MCF 10A (cell line): ENCODE data around the gene CCDC63. TPM values are rescaled to one million over a fixed set of nuclear protein-coding genes. Genes with fewer than 3 reads are reported as not detected.
A peak's percentile ranks its signal among the peaks of the same experiment; 100 is the strongest.

Experiments
- BruUV-seq: library from RNA; stranded (reverse); fragments of 400-500 nt; replicated peaks from 2 replicates; lab custom pipeline; 2021; lab: Mats Ljungman, UMichigan
- CTCF ChIA-PET: fragments of 300-600 bp; sonication (Branson Sonifier 250); formaldehyde crosslinking; extraction: SDS; loops from one replicate; lab custom pipeline; 2021; ENCODE audit warnings: antibody characterized with exemption, inconsistent platforms; lab: Yijun Ruan, JAX
- POLR2A ChIA-PET: fragments of 300-600, 350-650 bp; sonication (Branson Sonifier 250); formaldehyde crosslinking; extraction: SDS; loops from one replicate; lab custom pipeline; 2020; ENCODE audit warnings: antibody characterized with exemption, inconsistent platforms; lab: Yijun Ruan, JAX
- DNase-seq: peaks from one replicate; pipeline ENCODE4 v3.0.0-alpha.2; 2018; ENCODE audit not compliant: unreplicated experiment
- H3K27ac Mint-ChIP-seq: one replicate; pipeline ENCODE4 v1.8.0; 2022; ENCODE audit warnings: mild to moderate bottlenecking, low read depth, mixed read lengths; ENCODE audit not compliant: unreplicated experiment
- H3K27me3 Mint-ChIP-seq: one replicate; pipeline ENCODE4 v1.8.0; 2022; ENCODE audit warnings: mixed read lengths; ENCODE audit not compliant: insufficient read depth, unreplicated experiment
- H3K36me3 Mint-ChIP-seq: one replicate; pipeline ENCODE4 v1.8.0; 2022; ENCODE audit warnings: mild to moderate bottlenecking, moderate library complexity, mixed read lengths; ENCODE audit not compliant: insufficient read depth, unreplicated experiment
- H3K4me1 Mint-ChIP-seq: one replicate; pipeline ENCODE4 v1.8.0; 2022; ENCODE audit warnings: mixed read lengths; ENCODE audit not compliant: insufficient read depth, unreplicated experiment
- H3K4me3 Mint-ChIP-seq: one replicate; pipeline ENCODE4 v1.8.0; 2022; ENCODE audit warnings: mild to moderate bottlenecking, moderate library complexity, mixed read lengths; ENCODE audit not compliant: unreplicated experiment
- H3K9me3 Mint-ChIP-seq: one replicate; pipeline ENCODE4 v1.8.0; 2022; ENCODE audit warnings: mixed read lengths; ENCODE audit not compliant: unreplicated experiment
- intact Hi-C: fragments of 100-400 bp; cut with micrococcal nuclease; formaldehyde crosslinking; loops from 2 replicates; pipeline ENCODE4 v1.14.1; 2022
- total RNA-seq: library from RNA; stranded (reverse); gene quantifications from 2 replicates; pipeline ENCODE4 v1.2.3, GENCODE V29; 2022
- TF ChIP-seq, protein P1 (sequence below): fragments of 200-600 bp; IDR thresholded peaks from one replicate; pipeline ENCODE4 v1.8.0; 2022; ENCODE audit warnings: antibody characterized with exemption, mild to moderate bottlenecking; ENCODE audit not compliant: unreplicated experiment

CCDC63 gene
- total RNA-seq, 1 experiment from 2014 or later, result not detected

DNA sequence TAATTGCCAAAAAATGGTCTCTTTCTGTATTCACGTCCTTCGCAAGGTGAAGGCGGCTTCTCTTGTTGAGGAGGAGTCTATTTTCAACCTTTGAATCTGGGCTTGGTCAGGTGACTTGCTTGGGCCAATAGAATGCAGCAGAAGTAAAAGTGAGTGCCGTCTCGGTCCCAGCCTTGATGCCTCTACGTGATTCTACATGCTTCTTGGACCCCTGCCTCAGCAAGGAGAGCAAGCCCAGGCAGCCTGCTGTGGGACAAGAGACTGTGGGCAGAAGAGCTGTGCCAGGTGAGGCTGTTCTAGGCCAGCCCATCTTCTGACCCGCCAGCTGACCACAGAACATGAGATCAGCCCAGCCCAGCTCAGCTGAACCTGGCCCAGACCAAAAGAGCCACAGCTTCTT lies 39.1 kb upstream of the CCDC63 start:
- TF ChIP-seq, protein P1, sequence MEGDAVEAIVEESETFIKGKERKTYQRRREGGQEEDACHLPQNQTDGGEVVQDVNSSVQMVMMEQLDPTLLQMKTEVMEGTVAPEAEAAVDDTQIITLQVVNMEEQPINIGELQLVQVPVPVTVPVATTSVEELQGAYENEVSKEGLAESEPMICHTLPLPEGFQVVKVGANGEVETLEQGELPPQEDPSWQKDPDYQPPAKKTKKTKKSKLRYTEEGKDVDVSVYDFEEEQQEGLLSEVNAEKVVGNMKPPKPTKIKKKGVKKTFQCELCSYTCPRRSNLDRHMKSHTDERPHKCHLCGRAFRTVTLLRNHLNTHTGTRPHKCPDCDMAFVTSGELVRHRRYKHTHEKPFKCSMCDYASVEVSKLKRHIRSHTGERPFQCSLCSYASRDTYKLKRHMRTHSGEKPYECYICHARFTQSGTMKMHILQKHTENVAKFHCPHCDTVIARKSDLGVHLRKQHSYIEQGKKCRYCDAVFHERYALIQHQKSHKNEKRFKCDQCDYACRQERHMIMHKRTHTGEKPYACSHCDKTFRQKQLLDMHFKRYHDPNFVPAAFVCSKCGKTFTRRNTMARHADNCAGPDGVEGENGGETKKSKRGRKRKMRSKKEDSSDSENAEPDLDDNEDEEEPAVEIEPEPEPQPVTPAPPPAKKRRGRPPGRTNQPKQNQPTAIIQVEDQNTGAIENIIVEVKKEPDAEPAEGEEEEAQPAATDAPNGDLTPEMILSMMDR, result no peak
- DNase-seq, result peak; percentile 7
- H3K36me3 Mint-ChIP-seq, result no peaks in the 10 kb centered on the region
- H3K27me3 Mint-ChIP-seq, result peaks cover 19% of the 10 kb centered on the region
- intact Hi-C loops, result no loop called here
- H3K4me3 Mint-ChIP-seq, result no peak overlapping the region
- no TSS peak for BruUV-seq
- H3K9me3 Mint-ChIP-seq, result no peaks in the 10 kb centered on the region
- H3K4me1 Mint-ChIP-seq, result no peaks in the 10 kb centered on the region
- POLR2A ChIA-PET, result interaction anchor here (0.7 kb wide), 1 partner anchor 651 kb away, joined by 3 read pairs; no protein-coding TSS in a partner anchor
- CTCF ChIA-PET, result no interaction called here
- H3K27ac Mint-ChIP-seq, result no peak overlapping the region

GRCh38 chr12:110809149-110809548 lies 37.6 kb upstream of the CCDC63 start:
- BruUV-seq, result no TSS peak
- intact Hi-C loops, result no loop called here
- ChIA-PET POLR2A (interaction anchor here (0.5 kb wide), 1 partner anchor 76 kb away, joined by 3 read pairs; no protein-coding TSS in a partner anchor), CTCF (no interaction called here)
- H3K27ac Mint-ChIP-seq, result no peak overlapping the region
- no peak overlapping the region for H3K4me3 Mint-ChIP-seq
- no peak for DNase-seq
- H3K9me3 Mint-ChIP-seq, result no peaks in the 10 kb centered on the region
- peaks cover 6% of the 10 kb centered on the region for H3K36me3 Mint-ChIP-seq
- no peaks in the 10 kb centered on the region for H3K4me1 Mint-ChIP-seq
- TF ChIP-seq, protein P1, result no peak
- peaks cover 34% of the 10 kb centered on the region for H3K27me3 Mint-ChIP-seq

- TF ChIP-seq, protein P1, result no peak
- intact Hi-C loops, result no loop called here
- BruUV-seq, result no TSS peak
- ChIA-PET POLR2A (no interaction called here), CTCF (interaction anchor here (0.6 to 0.9 kb wide), 2 partner anchors 143 to 153 kb away, joined by 3 to 4 read pairs; no protein-coding TSS in a partner anchor)
- Mint-ChIP-seq H3K36me3 (peaks cover 6% of the 10 kb centered on the region), H3K4me1 (no peaks in the 10 kb centered on the region), H3K27ac (no peak overlapping the region), H3K4me3 (no peak overlapping the region), H3K27me3 (peaks cover 34% of the 10 kb centered on the region), H3K9me3 (no peaks in the 10 kb centered on the region)
- no peak for DNase-seq
These were observed 34.8 kb upstream of the CCDC63 start for GRCh38 chr12:110811972-110812371.

DNA sequence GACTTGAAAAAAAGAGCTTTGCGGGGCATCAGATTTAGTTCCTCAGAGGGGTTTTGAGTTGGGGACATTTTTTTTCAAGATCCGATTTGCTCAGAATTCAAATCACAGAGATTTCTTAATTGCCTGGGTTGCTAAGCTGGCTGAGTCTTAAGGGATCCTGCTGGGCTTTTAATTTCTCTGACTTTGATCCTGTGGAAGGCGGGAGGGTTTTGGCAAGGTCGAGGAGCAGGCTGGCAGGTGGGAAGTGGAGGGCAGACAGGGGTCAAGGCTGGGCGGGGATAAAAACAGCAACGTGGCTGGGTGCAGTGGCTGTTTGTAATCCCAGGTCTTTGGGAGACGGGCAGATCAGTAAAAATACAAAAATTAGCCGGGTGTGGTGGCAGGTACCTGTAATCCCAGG lies 33.5 kb upstream of the CCDC63 start:
- Mint-ChIP-seq H3K27ac (no peak overlapping the region), H3K27me3 (peaks cover 34% of the 10 kb centered on the region), H3K36me3 (peaks cover 6% of the 10 kb centered on the region), H3K4me3 (no peak overlapping the region), H3K4me1 (no peaks in the 10 kb centered on the region), H3K9me3 (no peaks in the 10 kb centered on the region)
- CTCF ChIA-PET, result no interaction called here
- POLR2A ChIA-PET, result no interaction called here
- BruUV-seq, result no TSS peak
- TF ChIP-seq, protein P1, result no peak
- no peak for DNase-seq
- intact Hi-C loops, result no loop called here
